GM10248 (cell line): ENCODE data around the gene SLC25A38.

Experiments
- CTCF ChIA-PET: fragments of 300-600 bp; sonication (Branson Sonifier 250); formaldehyde crosslinking; extraction: SDS; loops from one replicate; lab custom pipeline; 2021; ENCODE audit warnings: antibody characterized with exemption; lab: Yijun Ruan, JAX
- POLR2A ChIA-PET: fragments of 350-650 bp; sonication (Branson Sonifier 250); formaldehyde crosslinking; extraction: SDS; loops from one replicate; lab custom pipeline; 2020; ENCODE audit warnings: antibody characterized with exemption; lab: Yijun Ruan, JAX
- DNase-seq: peaks from one replicate; pipeline ENCODE4 v3.0.0; 2012; ENCODE audit errors: extremely low spot score
- TF ChIP-seq, protein P1 (sequence below): IDR thresholded peaks from 2 replicates; pipeline ENCODE4 v1.5.1; 2012; ENCODE audit warnings: mild to moderate bottlenecking, low read depth; ENCODE audit errors: extremely low read depth, missing control alignments, control extremely low read depth

The SLC25A38 gene

DNA sequence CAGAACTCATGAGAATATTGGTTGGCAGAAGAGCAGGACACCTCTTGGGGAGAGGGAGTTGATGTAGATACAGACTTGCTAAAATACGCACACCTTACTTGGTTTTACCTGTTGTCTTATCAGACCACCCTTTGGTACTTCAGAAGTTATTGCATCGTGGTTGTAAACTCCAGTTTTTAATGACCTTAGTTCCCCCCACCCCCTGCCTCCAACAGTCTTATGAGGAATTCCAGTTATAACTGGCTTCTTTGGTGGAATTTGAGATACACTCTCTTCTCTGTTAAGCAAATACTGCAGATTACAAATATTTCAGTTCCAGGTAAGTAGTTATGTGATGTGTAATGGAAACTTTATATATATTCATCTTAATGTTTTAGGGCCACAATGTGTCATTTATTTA is 5.0 kb downstream of the SLC25A38 start:
- ChIA-PET POLR2A (no interaction called here), CTCF (interaction anchor here (1.4 to 3.6 kb wide), 6 partner anchors 10 to 100 kb away, joined by 3 to 19 read pairs (median 8); partner anchors contain the start of gene RPSA)

DNA sequence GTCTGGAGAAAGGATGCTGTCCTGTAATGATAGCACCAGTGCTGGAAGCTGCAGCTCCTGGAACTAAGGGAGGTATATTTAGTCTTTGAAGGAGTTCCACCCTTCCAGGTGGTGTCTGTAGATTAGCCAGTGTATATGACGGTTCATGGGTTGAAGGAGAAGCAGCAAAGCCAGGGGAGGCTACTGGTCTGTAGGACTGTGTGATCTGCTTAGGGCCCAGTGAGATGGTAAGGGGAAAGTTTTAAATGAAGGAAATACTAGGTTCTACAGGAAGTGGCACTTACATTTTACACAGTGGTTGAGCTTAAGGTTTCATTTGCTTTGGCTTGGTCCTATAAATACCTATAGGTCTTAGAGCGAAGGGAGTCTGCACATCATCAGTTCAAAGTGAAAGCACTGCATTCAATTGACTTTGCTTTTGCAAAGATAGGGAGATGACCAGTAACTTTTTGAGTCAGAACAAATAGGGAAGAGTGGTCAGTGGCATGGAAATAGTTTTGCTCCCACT is 5.6 kb downstream of the SLC25A38 start:
- ChIA-PET POLR2A (no interaction called here), CTCF (interaction anchor here (1.4 to 3.6 kb wide), 5 partner anchors 11 to 100 kb away, joined by 3 to 19 read pairs (median 7); partner anchors contain the start of gene RPSA)
- peak; percentile 73 for DNase-seq
- TF ChIP-seq, protein P1, sequence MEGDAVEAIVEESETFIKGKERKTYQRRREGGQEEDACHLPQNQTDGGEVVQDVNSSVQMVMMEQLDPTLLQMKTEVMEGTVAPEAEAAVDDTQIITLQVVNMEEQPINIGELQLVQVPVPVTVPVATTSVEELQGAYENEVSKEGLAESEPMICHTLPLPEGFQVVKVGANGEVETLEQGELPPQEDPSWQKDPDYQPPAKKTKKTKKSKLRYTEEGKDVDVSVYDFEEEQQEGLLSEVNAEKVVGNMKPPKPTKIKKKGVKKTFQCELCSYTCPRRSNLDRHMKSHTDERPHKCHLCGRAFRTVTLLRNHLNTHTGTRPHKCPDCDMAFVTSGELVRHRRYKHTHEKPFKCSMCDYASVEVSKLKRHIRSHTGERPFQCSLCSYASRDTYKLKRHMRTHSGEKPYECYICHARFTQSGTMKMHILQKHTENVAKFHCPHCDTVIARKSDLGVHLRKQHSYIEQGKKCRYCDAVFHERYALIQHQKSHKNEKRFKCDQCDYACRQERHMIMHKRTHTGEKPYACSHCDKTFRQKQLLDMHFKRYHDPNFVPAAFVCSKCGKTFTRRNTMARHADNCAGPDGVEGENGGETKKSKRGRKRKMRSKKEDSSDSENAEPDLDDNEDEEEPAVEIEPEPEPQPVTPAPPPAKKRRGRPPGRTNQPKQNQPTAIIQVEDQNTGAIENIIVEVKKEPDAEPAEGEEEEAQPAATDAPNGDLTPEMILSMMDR, result no peak

More for the DNA sequence above, 5.0 kb downstream of the SLC25A38 start:
- DNase-seq, result no peak
- TF ChIP-seq, protein P1, result no peak

DNA sequence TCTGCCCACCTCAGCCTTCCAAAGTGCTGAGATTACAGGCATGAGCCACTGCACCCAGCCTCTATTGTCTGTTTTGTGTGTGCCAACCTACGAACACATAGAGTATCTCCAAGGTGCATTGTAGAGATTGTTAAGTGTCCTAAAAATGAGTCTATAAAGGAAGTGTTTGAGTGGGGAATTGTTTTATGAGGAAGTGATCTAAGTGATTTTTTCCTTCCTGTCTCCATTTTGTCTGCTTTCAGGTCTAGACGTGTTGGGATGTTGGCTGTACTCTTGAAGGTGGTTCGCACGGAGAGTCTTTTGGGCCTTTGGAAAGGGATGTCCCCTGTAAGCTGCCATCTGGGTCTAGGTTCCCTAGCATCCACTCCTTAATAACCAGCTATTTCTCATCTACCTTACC is 7.0 kb downstream of the SLC25A38 start:
- ChIA-PET POLR2A (no interaction called here), CTCF (interaction anchor here (1.4 to 3.6 kb wide), 3 partner anchors 10 to 16 kb away, joined by 3 to 19 read pairs (median 17); partner anchors contain the start of gene RPSA)
- TF ChIP-seq, protein P1, result no peak
- no peak for DNase-seq

DNA sequence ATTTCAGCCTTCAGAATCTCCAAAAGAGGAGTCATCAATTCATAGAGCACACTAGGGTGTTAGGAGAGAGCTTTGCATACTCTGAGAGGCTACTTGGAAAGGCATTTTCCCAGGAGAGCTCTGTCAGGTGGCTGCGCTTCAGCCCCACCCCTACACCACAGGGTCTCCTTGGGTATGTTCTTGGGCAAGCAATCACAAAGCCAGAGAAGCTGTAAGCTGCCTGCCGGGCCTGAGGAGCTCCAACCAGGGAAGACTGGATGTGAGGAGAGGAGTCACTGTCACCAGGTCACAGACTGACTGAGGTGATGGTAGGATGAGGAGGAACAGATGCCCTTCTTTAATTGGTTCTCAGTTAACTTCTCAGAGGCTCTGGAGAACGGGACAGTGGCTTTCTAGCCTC is 13.5 kb downstream of the SLC25A38 start:
- ChIA-PET CTCF (no interaction called here), POLR2A (interaction anchor here (1.4 kb wide), 1 partner anchor 10 kb away, joined by 4 read pairs; the partner anchor contains the start of gene RPSA)
- TF ChIP-seq, protein P1, result no peak
- DNase-seq, result no peak

DNA sequence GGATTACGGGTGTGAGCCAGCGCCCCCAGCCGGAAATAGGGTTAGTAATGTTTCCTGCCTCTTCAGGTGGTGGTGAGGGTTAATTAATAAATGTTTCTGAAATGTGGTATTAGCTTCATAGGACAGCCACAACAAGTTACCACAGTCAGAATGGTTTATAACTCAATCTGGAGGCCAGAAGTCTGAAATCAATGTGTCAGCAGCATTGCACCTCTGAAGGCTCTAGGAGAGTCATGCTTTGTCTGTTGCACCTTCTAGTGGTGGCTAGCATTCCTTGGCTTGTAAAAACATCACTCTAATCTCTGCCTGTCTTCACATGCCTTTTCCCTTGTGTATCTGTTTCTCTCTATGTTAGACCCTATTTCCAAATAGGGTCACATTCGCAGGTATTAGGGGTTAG is 15.5 kb downstream of the SLC25A38 start:
- no peak for DNase-seq
- TF ChIP-seq, protein P1, result no peak
- POLR2A ChIA-PET, result no interaction called here
- CTCF ChIA-PET, result interaction anchor here (1.0 to 2.3 kb wide), 5 partner anchors 12 to 111 kb away, joined by 3 to 10 read pairs (median 3); no protein-coding TSS in a partner anchor

DNA sequence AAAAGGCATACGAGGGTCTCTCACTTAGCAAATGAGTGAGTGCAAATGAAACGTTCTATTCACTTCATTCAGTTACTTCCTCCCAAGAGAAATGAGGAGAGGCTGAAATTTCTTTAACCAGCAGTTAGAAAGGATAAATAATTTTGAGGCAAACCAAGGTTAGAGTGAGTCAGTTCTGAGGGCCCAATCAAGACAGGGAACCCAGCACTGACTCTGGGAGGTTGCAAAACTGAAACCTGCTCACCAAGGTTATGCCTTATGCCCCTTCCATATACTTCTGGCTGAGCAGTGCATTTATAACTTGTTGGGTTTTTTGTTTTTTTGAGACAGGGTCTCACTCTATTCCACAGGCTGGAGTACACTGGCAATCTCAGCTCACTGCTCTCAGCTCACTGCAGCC is 18.8 kb downstream of the SLC25A38 start:
- TF ChIP-seq, protein P1, result no peak
- ChIA-PET CTCF (interaction anchor here (1.0 to 1.8 kb wide), 4 partner anchors 14 to 114 kb away, joined by 3 to 5 read pairs (median 4); no protein-coding TSS in a partner anchor), POLR2A (no interaction called here)
- no peak for DNase-seq
